GM21528 (cell line): ENCODE measurements around the gene C6orf62.
"Not testable (repeated sequence)": the region's sequence is repeated elsewhere in the genome, so short reads cannot be mapped to it uniquely, and the experiment has no call there.

Experiments used
- ATAC-seq: cut with Tn5 transposase; IDR thresholded peaks from one replicate; pipeline ENCODE4 v1.9.1; 2021; ENCODE audit warnings: mild to moderate bottlenecking, moderate library complexity; ENCODE audit not compliant: unreplicated experiment, low FRiP score

Gene C6orf62

GRCh38 chr6:24719125-24719971 is at the start of gene C6orf62:
Gene C6orf62, minus strand, starts transcription at chr6:24719154. Its CDS starts 486 bp downstream, at chr6:24718668.
- ATAC-seq, result no peak

- ATAC-seq, result no peak
Observed at GRCh38 chr6:24768361-24768760, 49.4 kb upstream of the C6orf62 start.

- ATAC-seq, result no peak
Observed at GRCh38 chr6:24766680-24767462, 47.9 kb upstream of the C6orf62 start.

- ATAC-seq, result not testable (repeated sequence)
Observed at GRCh38 chr6:24765968-24766367, 47.0 kb upstream of the C6orf62 start.

- ATAC-seq, result not testable (repeated sequence)
Observed at GRCh38 chr6:24764833-24765828, 46.2 kb upstream of the C6orf62 start.

GRCh38 chr6:24763578-24763977 is 44.6 kb upstream of the C6orf62 start:
- ATAC-seq, result no peak

GRCh38 chr6:24761851-24762250 is 42.9 kb upstream of the C6orf62 start:
- ATAC-seq, result no peak

GRCh38 chr6:24761193-24761835 is 42.4 kb upstream of the C6orf62 start:
- no peak for ATAC-seq

- no peak for ATAC-seq
Observed at GRCh38 chr6:24760210-24760609, 41.3 kb upstream of the C6orf62 start.

GRCh38 chr6:24759718-24760117 is 40.8 kb upstream of the C6orf62 start:
- ATAC-seq, result no peak

GRCh38 chr6:24757611-24758010 is 38.7 kb upstream of the C6orf62 start:
- no peak for ATAC-seq

GRCh38 chr6:24755279-24755678 is 36.3 kb upstream of the C6orf62 start:
- ATAC-seq, result no peak

- not testable (repeated sequence) for ATAC-seq
Observed at GRCh38 chr6:24754378-24754777, 35.4 kb upstream of the C6orf62 start.

- ATAC-seq, result no peak
Observed at GRCh38 chr6:24753545-24753944, 34.6 kb upstream of the C6orf62 start.

GRCh38 chr6:24752917-24753492 is 34.1 kb upstream of the C6orf62 start:
- ATAC-seq, result no peak

GRCh38 chr6:24752503-24752902 is 33.5 kb upstream of the C6orf62 start:
- no peak for ATAC-seq

- not testable (repeated sequence) for ATAC-seq
Observed at GRCh38 chr6:24750878-24751277, 31.9 kb upstream of the C6orf62 start.

GRCh38 chr6:24749297-24749696 is 30.3 kb upstream of the C6orf62 start:
- ATAC-seq, result no peak

- no peak for ATAC-seq
Observed at GRCh38 chr6:24744911-24745310, 26.0 kb upstream of the C6orf62 start.

- ATAC-seq, result no peak
Observed at GRCh38 chr6:24743944-24744335, 25.0 kb upstream of the C6orf62 start.
